MCF 10A (cell line): ENCODE measurements around the gene CDK5RAP1. TPM values are rescaled to one million over a fixed set of nuclear protein-coding genes. Genes with fewer than 3 reads are reported as not detected.

Experiments
- BruUV-seq: library from RNA; stranded (reverse); fragments of 400-500 nt; replicated peaks from 2 replicates; lab custom pipeline; 2021; lab: Mats Ljungman, UMichigan
- CTCF ChIA-PET: fragments of 300-600 bp; sonication (Branson Sonifier 250); formaldehyde crosslinking; extraction: SDS; loops from one replicate; lab custom pipeline; 2021; ENCODE audit warnings: antibody characterized with exemption, inconsistent platforms; lab: Yijun Ruan, JAX
- POLR2A ChIA-PET: fragments of 300-600, 350-650 bp; sonication (Branson Sonifier 250); formaldehyde crosslinking; extraction: SDS; loops from one replicate; lab custom pipeline; 2020; ENCODE audit warnings: antibody characterized with exemption, inconsistent platforms; lab: Yijun Ruan, JAX
- DNase-seq: peaks from one replicate; pipeline ENCODE4 v3.0.0-alpha.2; 2018; ENCODE audit not compliant: unreplicated experiment
- H3K27ac Mint-ChIP-seq: one replicate; pipeline ENCODE4 v1.8.0; 2022; ENCODE audit warnings: mild to moderate bottlenecking, low read depth, mixed read lengths; ENCODE audit not compliant: unreplicated experiment
- H3K27me3 Mint-ChIP-seq: one replicate; pipeline ENCODE4 v1.8.0; 2022; ENCODE audit warnings: mixed read lengths; ENCODE audit not compliant: insufficient read depth, unreplicated experiment
- H3K36me3 Mint-ChIP-seq: one replicate; pipeline ENCODE4 v1.8.0; 2022; ENCODE audit warnings: mild to moderate bottlenecking, moderate library complexity, mixed read lengths; ENCODE audit not compliant: insufficient read depth, unreplicated experiment
- H3K4me1 Mint-ChIP-seq: one replicate; pipeline ENCODE4 v1.8.0; 2022; ENCODE audit warnings: mixed read lengths; ENCODE audit not compliant: insufficient read depth, unreplicated experiment
- H3K4me3 Mint-ChIP-seq: one replicate; pipeline ENCODE4 v1.8.0; 2022; ENCODE audit warnings: mild to moderate bottlenecking, moderate library complexity, mixed read lengths; ENCODE audit not compliant: unreplicated experiment
- H3K9me3 Mint-ChIP-seq: one replicate; pipeline ENCODE4 v1.8.0; 2022; ENCODE audit warnings: mixed read lengths; ENCODE audit not compliant: unreplicated experiment
- CTCF ChIP-seq: fragments of 200-600 bp; IDR thresholded peaks from one replicate; pipeline ENCODE4 v1.8.0; 2022; ENCODE audit warnings: antibody characterized with exemption, mild to moderate bottlenecking; ENCODE audit not compliant: unreplicated experiment
- intact Hi-C: fragments of 100-400 bp; cut with micrococcal nuclease; formaldehyde crosslinking; loops from 2 replicates; pipeline ENCODE4 v1.14.1; 2022
- total RNA-seq: library from RNA; stranded (reverse); gene quantifications from 2 replicates; pipeline ENCODE4 v1.2.3, GENCODE V29; 2022

Gene CDK5RAP1
- total RNA-seq, 1 experiment from 2014 or later: 41.0 TPM

DNA sequence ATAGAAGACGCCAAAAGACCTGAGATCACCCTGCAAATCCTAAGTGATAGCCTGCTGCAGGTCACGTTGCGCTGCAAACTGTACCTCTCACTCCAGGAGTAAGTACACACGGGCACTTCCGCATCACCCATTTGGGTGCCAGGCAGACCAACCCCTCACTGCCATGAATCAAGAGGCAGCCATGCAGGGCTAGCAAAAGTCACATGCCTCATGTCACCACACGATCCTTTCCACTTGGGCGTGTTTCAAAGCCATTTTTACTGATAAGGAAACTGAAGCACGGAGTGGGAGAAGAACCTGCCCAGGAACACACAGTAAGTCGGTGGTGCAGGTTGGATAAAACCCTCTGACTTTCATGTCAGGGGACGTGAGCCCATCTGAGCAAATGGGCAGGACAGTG, 81.3 kb downstream of the CDK5RAP1 start:
- no peak for TF ChIP-seq CTCF
- Mint-ChIP-seq H3K36me3 (no peaks in the 10 kb centered on the region), H3K9me3 (no peaks in the 10 kb centered on the region), H3K4me3 (no peak overlapping the region), H3K4me1 (no peaks in the 10 kb centered on the region), H3K27ac (no peak overlapping the region), H3K27me3 (peaks cover 39% of the 10 kb centered on the region)
- BruUV-seq: no TSS peak
- POLR2A ChIA-PET: no interaction called here
- DNase-seq: no peak
- CTCF ChIA-PET: no interaction called here
- intact Hi-C loops: no loop called here

- DNase-seq: no peak
- Mint-ChIP-seq H3K4me1 (no peaks in the 10 kb centered on the region), H3K36me3 (no peaks in the 10 kb centered on the region), H3K27ac (no peak overlapping the region), H3K27me3 (peaks cover 28% of the 10 kb centered on the region), H3K9me3 (no peaks in the 10 kb centered on the region), H3K4me3 (no peak overlapping the region)
- TF ChIP-seq CTCF: no peak
- intact Hi-C loops: no loop called here
- ChIA-PET CTCF (interaction anchor here (0.8 kb wide), 1 partner anchor 19 kb away, joined by 3 read pairs; no protein-coding TSS in a partner anchor), POLR2A (no interaction called here)
- no TSS peak for BruUV-seq
These were observed 83.3 kb downstream of the CDK5RAP1 start for GRCh38 chr20:33318096-33318429.

DNA sequence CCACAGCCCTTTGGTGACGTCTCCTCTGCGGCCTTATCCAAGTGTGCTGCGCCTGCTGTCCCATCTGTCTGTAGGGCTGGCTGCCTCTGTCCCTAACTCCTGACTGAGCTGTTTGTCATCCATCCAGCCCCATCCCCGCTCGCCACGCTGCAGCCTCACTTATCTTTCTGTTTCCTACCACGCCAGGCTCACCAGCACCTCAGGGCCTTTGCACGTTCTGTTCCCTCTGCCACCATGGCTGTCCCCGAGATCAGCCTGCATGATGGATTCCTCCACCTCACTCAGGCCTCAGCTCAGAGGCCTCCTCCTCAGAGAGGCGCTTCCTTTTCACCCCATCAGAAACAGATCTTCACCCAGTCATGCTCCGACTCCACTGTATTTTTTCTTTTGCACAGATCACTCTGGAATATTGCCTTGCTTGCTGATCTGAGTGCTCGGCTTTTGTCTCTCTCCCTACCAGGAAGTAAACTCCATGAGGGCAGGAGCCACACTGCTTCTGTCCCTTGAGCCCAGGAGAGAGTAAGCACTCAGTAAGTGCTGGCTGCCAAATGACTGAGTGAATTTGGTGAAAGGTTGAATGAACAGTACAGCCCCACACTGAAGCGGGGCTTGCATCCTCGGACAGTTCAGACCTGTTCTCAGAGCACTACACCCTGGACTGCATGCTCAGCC, 83.8 kb downstream of the CDK5RAP1 start:
- no peaks in the 10 kb centered on the region for H3K4me1 Mint-ChIP-seq
- no peak for DNase-seq
- POLR2A ChIA-PET: no interaction called here
- CTCF ChIA-PET: interaction anchor here (1.2 kb wide), 1 partner anchor 528 kb away, joined by 4 read pairs; no protein-coding TSS in a partner anchor
- intact Hi-C loops: no loop called here
- H3K4me3 Mint-ChIP-seq: no peak overlapping the region
- H3K36me3 Mint-ChIP-seq: no peaks in the 10 kb centered on the region
- H3K27me3 Mint-ChIP-seq: peaks cover 23% of the 10 kb centered on the region
- no TSS peak for BruUV-seq
- no peak overlapping the region for H3K27ac Mint-ChIP-seq
- TF ChIP-seq CTCF: no peak
- H3K9me3 Mint-ChIP-seq: no peaks in the 10 kb centered on the region

DNA sequence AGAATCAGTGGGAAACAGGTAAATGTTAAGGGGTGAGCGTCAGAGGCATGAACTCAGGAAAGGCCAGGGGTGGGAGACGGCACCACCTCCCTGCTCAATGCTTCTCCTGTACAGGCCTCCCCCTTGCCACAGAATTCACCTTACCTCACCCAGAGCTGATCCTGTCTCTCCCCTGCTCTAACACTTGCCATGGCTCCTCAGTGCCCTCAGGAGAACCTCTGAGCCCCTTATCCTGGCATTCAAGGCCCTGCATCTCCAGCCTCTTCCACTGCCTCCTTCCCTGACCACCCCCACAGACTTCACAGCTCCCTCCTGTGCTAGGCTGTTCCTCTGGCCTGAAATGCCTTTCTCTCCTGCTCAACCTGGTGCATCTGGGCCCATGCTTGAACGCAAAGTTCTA, 84.4 kb downstream of the CDK5RAP1 start:
- intact Hi-C loops: no loop called here
- ChIA-PET POLR2A (no interaction called here), CTCF (interaction anchor here (1.2 kb wide), 1 partner anchor 527 kb away, joined by 4 read pairs; no protein-coding TSS in a partner anchor)
- Mint-ChIP-seq H3K4me3 (no peak overlapping the region), H3K36me3 (no peaks in the 10 kb centered on the region), H3K4me1 (no peaks in the 10 kb centered on the region), H3K27me3 (peaks cover 17% of the 10 kb centered on the region), H3K9me3 (no peaks in the 10 kb centered on the region), H3K27ac (no peak overlapping the region)
- no peak for DNase-seq
- TF ChIP-seq CTCF: no peak
- no TSS peak for BruUV-seq
